Ishikawa (cell line): ENCODE data around the gene TRAF7.

Experiments used
- CEBPB ChIP-seq: IDR thresholded peaks from 2 replicates; pipeline ENCODE4 v1.6.1; 2012
- CREB1 ChIP-seq: IDR thresholded peaks from 2 replicates; pipeline ENCODE4 v1.6.1; 2012; ENCODE audit warnings: low read depth
- EGR1 ChIP-seq: IDR thresholded peaks from 2 replicates; pipeline ENCODE4 v1.6.1; 2012
- EP300 ChIP-seq: IDR thresholded peaks from 2 replicates; pipeline ENCODE4 v1.6.1; 2012; ENCODE audit warnings: borderline replicate concordance
- FOXM1 ChIP-seq: IDR thresholded peaks from 2 replicates; pipeline ENCODE4 v1.6.1; 2012; ENCODE audit warnings: low read depth, borderline replicate concordance
- NFIC ChIP-seq: IDR thresholded peaks from 2 replicates; pipeline ENCODE4 v1.6.1; 2012
- RAD21 ChIP-seq: IDR thresholded peaks from 2 replicates; pipeline ENCODE4 v1.6.1; 2012; ENCODE audit warnings: low read depth
- REST ChIP-seq: IDR thresholded peaks from 2 replicates; pipeline ENCODE4 v1.6.1; 2012; ENCODE audit warnings: low read depth, mild to moderate bottlenecking
- TAF1 ChIP-seq: IDR thresholded peaks from 2 replicates; pipeline ENCODE4 v1.6.1; 2012; ENCODE audit warnings: low read depth, mild to moderate bottlenecking
- TCF12 ChIP-seq: IDR thresholded peaks from 2 replicates; pipeline ENCODE4 v1.6.1; 2012; ENCODE audit warnings: low read depth
- TEAD4 ChIP-seq: IDR thresholded peaks from 2 replicates; pipeline ENCODE4 v1.6.1; 2012
- YY1 ChIP-seq: IDR thresholded peaks from 2 replicates; pipeline ENCODE4 v1.6.1; 2012; ENCODE audit warnings: low read depth
- ZBTB7A ChIP-seq: IDR thresholded peaks from 2 replicates; pipeline ENCODE4 v1.6.1; 2012; ENCODE audit warnings: low read depth
- TF ChIP-seq, protein P1 (sequence below): IDR thresholded peaks from 2 replicates; pipeline ENCODE4 v1.6.1; 2012
- TF ChIP-seq, protein P2 (sequence below): IDR thresholded peaks from 2 replicates; pipeline ENCODE4 v1.6.1; 2012

TRAF7 gene

DNA sequence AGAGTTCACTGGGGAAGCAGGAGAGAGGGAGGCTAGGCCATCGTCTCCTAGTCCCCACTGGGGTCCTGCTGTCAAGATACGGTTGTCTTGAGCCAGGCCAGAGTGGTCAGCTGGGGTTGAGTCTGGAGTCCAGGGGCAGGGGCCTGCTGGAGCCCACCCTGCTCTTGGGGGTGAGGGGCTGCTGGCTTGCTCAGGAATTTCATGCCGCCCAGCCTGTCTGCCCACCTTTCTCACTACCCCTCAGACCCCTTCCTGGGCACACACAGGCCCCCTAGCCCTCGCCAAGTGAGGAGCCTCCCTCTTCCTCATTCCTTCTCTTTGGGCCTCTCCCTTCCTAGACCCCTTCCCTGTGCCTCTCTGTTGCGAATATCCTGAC is 1.3 kb downstream of the TRAF7 start:
- TF ChIP-seq YY1 (no peak), TEAD4 (no peak), TAF1 (no peak), ZBTB7A (no peak), TCF12 (no peak), EGR1 (no peak), CEBPB (no peak), EP300 (no peak), NFIC (no peak), CREB1 (no peak)
- TF ChIP-seq, protein P1, sequence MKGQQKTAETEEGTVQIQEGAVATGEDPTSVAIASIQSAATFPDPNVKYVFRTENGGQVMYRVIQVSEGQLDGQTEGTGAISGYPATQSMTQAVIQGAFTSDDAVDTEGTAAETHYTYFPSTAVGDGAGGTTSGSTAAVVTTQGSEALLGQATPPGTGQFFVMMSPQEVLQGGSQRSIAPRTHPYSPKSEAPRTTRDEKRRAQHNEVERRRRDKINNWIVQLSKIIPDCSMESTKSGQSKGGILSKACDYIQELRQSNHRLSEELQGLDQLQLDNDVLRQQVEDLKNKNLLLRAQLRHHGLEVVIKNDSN: no peak
- TF ChIP-seq, protein P2, sequence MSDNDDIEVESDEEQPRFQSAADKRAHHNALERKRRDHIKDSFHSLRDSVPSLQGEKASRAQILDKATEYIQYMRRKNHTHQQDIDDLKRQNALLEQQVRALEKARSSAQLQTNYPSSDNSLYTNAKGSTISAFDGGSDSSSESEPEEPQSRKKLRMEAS: no peak

GRCh38 chr16:2157480-2158261 is 2.1 kb downstream of the TRAF7 start:
- TF ChIP-seq ZBTB7A: no peak
- no peak for TF ChIP-seq TEAD4
- no peak for TF ChIP-seq EP300
- TF ChIP-seq CEBPB: no peak
- TF ChIP-seq, protein P1: no peak
- TF ChIP-seq, protein P2: no peak

DNA sequence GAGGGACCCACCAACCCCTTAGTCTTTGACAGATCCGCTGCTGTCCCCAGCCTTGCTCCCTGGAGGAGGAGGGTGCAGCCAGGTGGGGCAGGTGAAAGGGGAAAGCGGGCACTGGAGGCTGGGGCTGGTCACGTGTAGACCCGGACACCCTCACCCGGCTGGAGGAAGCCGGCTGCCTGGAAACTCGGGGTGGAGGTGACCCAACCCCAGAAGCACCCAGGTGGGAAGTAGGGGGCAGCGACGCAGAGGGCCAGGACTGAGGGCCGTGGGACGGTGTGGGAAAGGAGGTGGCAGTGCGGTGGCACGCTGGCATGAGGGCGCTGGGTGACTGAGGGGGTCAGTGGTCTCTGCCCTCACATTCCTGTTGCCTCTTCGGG is 2.7 kb downstream of the TRAF7 start:
- TF ChIP-seq YY1: no peak
- TF ChIP-seq REST: no peak
- TF ChIP-seq TCF12: no peak
- no peak for TF ChIP-seq NFIC
- TF ChIP-seq, protein P1: no peak
- no peak for TF ChIP-seq EP300
- TF ChIP-seq FOXM1: no peak
- no peak for TF ChIP-seq TEAD4
- TF ChIP-seq TAF1: no peak
- TF ChIP-seq, protein P2: no peak
- TF ChIP-seq CEBPB: no peak
- no peak for TF ChIP-seq EGR1
- no peak for TF ChIP-seq CREB1
- TF ChIP-seq RAD21: no peak
- no peak for TF ChIP-seq ZBTB7A

GRCh38 chr16:2159175-2159838 is 3.7 kb downstream of the TRAF7 start:
- no peak for TF ChIP-seq TCF12
- TF ChIP-seq RAD21: no peak
- no peak for TF ChIP-seq FOXM1
- no peak for TF ChIP-seq EGR1
- no peak for TF ChIP-seq NFIC
- TF ChIP-seq CREB1: no peak
- TF ChIP-seq TEAD4: no peak
- no peak for TF ChIP-seq TAF1
- no peak for TF ChIP-seq ZBTB7A
- no peak for TF ChIP-seq REST
- TF ChIP-seq EP300: no peak
- TF ChIP-seq, protein P1: no peak
- TF ChIP-seq, protein P2: no peak
- no peak for TF ChIP-seq CEBPB
- TF ChIP-seq YY1: no peak
